NCI-H1092 (cell line): ENCODE data around the gene ZNF276.

Experiments
- DNase-seq: peaks from one replicate; lab custom pipeline; 2025; lab: John Stamatoyannopoulos, UW

ZNF276 gene

DNA sequence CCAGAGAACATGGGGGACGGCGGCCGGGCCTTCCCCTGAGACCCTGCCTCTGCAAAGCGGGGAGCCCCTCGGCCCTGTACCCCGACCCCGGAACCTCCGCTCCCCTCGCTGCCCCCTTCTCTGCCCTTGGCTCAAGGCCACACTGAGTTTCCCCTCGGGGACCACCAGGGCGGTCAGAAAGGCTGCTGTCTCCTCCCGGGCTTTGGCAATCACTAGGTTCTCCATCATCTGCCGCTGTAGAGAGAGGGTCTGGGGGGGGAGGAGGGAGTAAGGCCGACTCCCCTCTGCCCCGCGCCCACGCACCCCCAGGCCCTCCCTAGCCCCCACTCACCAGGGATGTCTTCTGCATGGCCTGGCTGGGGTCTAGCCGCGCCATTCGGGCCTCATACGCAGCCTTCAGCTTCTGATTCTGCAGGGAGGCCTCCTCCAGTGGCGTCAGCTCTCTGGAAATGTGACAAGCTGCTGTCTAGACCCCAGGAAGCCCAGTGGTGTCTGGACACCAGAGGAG lies 9.0 kb upstream of the ZNF276 start:
- DNase-seq = no peak

DNA sequence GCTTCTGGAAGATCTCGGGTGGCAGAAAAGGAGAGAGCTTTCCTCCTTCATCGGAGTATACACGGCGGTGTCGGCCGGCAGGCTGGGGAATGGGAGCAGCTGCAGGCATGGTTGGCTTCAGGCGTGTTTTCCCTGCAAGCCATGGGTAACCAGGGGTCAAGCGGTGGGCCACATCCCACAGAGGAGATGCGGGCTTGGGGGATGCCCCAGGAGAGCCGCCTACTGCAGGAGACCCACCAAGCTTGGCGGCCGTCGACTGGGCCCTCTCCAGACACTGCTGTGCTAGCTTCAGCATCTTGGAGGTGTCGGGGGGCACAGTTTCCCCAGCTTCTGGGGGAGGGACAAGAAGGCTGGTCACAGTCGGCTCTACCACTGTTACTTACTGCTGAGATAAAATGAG lies 4.8 kb upstream of the ZNF276 start:
- DNase-seq = no peak

DNA sequence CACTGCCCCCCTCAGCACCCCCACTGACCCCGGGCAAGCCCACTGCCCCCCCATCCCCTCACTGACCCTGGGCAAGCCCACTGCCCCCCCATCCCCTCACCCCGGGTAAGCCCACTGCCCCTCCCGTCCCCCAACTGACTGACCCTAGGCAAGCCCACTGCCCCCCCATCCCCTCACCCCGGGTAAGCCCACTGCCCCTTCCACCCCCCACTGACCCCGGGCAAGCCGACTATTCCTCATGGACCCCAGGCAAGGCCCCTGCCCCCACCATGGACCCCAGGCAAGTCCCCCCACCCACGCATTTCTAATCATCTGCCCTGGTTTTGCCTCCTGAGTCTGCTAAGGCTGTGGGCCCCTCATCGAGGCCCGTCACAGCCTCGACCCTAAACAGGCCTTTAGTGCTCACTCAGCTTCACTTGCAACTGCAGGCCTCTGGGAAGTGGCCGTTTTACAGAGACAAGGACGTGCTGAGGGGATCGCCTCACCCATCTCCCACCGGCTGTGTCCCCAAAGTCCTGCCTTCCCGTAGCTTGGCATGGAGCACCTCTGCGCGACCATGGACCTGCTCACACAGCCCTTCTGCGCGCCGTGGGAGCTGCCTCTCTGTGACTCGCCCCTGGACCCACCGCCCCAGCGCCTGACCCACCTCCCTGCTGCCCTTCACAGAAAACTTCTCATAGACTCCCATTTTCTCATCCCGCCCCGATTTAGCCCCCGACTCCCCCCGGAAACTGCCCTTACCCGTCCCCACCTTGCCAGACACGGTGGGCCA lies 4.2 kb upstream of the ZNF276 start:
- no peak for DNase-seq

DNA sequence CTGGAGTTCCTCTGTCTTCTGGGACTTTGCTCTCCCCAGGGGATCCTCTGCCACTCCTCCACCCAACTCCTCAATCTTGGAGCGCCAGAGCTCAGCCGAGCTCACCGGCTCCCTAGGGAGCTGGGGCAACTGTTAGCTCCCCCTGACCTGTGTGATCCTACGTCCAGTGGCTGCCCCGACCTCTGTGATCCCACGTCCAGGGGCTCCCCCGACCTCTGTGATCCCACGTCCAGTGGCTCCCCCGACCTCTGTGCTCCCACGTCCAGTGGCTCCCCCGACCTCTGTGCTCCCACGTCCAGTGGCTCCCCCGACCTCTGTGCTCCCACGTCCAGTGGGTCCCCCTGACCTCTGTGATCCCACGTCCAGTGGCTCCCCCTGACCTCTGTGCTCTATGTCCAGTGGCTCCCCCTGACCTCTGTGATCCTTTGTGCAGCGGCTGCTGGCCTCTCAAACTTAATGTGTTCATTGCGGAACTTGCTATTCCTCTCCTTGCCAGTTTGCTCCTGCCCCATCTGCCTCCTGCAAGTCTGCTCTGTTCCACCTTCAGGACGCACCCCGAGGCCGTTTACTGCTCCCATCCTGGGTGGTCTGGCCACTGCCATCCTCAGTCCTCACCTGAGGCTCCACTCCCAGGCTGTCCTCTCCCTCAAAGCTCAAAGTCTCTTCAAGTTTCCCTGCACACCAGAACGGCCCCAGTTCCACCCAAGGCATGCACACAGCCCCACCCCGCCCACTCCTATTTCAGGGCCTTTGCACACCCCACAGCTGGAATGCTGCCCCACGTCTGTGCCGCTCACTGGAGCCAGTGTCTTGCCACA lies 3.4 kb upstream of the ZNF276 start:
- DNase-seq = no peak

DNA sequence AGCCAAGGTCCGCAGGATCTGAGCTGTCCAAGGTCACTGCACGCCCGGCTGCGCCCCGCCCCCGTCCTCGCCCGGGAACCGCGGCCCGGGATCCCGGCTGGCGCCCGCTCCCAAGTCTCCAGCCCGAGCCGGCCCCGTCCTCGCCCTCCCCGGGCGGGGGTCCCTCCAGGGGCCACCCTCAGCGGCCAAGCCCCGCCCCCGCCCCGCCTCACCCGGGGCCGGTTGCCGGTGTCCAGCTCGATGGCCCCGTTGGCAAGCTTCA lies 855 bp upstream of the ZNF276 start:
- DNase-seq = no peak

DNA sequence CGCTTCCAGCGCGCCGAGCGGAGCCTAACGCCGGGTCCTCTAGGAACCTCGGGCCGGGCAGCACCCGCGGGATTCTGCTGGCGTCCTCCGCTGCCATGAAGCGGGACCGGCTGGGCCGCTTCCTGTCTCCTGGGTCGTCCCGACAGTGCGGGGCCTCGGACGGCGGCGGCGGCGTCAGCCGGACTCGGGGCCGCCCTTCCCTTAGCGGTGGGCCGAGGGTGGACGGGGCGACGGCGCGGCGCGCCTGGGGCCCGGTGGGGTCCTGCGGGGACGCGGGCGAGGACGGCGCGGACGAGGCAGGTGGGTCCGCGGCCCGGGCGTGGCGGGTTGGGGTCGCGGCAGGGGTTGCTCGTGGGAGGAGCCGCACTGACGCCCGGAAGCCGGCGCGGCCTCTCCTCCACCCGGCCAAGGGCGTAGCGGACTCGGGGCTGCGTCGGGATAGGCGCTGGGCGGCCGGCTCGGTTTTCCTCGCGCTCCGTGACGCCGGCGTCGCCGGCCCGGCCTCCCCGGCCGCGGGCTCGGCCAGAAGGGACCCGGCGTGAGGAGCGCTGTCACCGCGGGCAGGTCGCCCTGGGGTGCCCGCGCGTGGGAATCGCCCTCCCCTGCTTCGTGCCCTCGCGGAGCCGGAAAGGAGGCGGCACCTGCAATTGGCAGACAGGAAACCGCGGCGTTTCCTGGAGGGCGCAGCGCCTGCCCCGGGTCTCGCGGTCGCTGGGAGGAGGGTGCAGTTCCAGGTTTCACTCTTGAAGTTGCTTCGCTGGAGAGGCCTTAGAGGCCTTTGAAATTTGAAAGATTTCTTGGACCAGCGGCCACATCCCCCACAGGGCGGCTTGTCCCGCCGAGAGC lies 432 bp downstream of the ZNF276 start:
- DNase-seq = no peak

DNA sequence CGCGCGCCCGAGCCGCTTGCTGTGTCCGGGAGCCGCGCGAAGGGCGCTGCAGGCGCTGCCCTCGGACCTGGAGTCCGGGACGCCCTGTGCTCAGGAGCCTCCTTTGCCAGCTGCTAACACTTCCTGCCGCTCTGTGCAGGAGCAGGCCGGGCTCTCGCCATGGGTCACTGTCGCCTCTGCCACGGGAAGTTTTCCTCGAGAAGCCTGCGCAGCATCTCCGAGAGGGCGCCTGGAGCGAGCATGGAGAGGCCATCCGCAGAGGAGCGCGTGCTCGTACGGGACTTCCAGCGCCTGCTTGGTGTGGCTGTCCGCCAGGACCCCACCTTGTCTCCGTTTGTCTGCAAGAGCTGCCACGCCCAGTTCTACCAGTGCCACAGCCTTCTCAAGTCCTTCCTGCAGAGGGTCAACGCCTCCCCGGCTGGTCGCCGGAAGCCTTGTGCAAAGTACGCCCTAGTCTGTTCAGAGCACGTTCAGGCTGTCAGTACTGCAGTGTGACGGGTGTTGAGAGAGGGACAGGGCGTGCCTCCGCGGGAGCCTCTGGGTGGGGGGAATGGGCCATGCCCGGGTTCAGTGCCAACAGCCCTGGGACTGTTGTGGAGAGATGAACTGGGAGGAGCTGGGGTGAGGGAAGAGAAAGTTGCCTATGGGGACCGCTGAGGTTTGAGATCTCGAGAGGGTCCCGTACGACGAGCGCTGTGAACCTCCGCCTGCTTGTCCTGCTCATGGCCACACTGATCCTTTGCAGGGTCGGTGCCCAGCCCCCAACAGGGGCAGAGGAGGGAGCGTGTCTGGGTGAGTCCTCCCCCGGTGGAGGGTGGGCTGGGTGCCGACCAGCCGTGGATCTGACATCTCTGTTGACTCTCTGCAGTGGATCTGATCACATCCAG lies 1.3 kb downstream of the ZNF276 start:
- no peak for DNase-seq

DNA sequence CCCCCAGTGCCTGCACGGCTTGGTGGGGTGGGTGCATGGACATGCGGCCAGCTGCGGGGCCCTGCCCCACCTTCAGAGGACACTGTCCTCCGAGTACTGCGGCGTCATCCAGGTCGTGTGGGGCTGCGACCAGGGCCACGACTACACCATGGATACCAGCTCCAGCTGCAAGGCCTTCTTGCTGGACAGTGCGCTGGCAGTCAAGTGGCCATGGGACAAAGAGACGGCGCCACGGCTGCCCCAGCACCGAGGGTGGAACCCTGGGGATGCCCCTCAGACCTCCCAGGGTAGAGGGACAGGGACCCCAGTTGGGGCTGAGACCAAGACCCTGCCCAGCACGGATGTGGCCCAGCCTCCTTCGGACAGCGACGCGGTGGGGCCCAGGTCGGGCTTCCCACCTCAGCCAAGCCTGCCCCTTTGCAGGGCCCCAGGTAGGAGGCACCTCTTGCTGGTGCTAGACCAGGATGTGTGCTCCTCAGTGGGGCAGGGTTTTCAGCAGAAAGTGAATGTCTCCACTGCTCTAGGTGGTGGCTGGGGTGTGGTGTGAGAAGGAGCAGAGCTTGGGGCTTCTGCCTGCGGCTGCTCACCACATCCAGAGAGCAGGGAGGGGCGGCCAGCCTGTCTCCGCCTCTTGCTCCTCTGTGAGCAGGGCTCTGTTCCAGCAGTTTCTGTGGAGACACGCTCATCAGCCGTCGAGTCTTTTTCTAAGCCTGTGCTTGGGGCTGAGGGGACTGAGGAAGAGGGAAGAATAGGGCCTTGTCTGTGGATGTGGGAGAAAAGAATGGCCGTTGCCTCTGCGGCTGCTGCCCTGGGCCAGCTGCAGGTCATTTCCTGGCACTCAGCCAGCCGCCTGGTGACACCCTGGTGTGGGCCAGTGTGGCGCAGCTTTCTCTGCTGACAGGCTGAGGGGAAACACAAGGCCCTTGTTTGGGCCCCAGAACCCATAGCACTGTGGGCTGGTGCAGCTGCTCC lies 2.2 kb downstream of the ZNF276 start:
- no peak for DNase-seq

DNA sequence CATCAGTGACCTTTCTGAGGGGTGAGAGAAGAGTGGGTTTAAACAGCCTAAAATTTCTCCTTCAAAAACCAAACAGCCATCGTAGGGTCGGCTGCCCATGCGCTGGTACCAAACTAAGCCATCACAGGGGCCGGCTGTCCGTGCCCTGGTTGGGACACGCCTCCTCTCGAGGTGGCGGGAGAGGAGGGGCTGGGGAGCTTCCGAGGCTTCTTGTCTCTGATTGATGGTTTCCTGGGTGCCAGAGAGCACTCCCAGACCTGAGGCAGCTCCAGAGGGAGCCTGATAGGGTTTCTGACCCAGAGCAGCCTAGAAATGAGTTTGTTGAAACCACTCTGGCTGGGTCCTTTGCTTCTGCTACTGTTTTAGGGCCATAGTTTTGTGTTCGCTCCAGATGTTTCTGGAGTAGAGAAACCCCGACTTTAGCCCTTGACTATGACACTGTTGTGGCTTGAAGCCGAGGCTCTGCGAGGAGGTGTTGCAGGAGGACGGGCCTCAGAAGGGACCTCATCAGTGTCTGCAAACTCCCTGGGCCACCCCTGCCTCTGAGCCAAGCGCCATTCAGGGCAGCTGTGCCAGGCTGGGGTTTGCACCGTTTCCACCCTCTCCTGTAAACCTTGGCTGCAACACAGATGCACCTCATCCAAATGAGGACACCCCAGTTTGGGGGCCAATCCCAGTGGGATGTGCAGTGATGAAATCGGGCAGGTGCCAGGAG lies 6.2 kb downstream of the ZNF276 start:
- no peak for DNase-seq

DNA sequence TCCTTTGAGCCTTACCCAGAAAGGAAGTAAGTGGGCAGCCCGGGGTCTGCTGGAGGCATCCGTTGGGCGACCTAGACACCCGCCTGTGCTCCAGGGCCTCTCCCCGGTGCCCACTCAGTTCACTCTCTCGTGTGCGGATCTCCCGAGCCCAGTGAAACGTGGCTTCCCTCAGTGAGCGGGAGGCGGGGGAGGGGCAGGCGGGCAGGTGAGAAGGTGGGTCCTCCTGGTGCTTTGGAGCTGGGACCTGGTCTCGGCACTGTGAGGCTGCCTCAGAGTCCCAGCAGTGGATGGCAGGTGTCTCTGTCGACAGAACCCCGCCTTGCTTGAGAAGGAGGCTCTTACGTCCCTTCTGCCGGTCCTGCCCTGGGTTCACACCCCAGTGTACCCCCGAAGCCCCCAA lies 8.0 kb downstream of the ZNF276 start:
- DNase-seq = no peak

DNA sequence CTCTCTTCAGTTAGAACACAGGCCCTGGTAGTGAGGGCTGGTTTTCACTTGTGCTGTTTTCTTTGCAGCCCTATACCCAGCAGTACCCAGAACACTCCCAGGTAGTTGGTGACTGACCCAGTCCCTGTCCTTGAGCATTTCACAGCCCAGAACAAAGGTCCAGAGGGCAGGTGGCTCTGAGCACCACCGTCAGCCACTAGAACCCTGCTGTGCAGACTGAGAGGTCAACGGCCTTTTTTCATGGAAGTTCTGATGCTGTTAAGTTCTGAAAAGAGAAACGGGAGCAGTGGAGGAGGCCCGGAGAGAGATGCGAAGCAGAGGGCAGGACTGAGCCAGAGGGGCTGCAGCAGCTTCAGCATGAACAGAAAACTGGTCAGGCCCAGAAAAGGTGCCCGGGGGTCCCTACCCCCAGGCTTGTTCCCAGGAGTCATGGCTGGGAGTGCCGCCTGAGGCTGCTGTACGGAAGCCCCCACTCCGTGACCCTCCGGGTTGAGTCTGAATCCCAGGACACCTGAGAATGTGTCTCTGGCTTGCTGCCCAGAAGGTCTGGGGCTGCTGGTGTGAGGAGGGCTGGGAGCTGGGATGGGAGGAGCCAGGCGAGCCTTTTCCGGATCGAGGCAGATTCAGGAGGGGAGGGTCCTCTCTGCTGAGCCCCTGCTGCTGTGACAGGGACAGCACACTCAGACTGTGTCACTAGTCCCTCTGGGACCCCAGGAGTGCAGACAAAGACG lies 8.7 kb downstream of the ZNF276 start:
- no peak for DNase-seq

DNA sequence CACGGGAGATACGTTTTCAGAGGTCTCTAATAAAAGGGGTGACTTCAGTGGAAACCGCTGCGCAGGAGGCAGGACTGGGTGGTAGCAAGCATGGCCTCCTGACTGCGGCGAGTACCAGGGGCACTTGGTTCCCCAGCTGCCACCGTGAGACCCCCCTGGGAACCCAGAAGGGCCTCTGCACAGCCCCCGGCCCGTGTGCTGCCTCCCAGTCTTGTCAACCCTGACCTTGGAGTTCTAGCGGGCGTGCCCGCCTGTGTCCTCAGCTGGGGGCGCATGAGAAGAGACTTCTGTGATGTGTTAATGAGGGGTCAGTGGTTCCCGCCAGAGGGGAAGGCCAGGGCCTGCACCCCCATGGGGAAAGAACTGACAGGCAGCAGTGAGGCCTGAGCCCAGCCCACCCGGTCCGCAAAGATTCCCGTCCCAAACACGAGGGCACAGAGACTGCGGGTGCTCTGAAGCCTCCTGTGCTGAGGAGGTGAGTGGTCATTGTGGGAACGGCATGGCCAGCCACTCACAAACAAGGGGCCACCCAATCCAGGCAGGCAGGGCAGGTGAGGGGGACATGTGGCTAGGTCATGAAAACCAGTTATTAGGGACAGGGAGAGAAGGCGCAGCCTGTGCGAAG lies 9.4 kb downstream of the ZNF276 start:
- no peak for DNase-seq

DNA sequence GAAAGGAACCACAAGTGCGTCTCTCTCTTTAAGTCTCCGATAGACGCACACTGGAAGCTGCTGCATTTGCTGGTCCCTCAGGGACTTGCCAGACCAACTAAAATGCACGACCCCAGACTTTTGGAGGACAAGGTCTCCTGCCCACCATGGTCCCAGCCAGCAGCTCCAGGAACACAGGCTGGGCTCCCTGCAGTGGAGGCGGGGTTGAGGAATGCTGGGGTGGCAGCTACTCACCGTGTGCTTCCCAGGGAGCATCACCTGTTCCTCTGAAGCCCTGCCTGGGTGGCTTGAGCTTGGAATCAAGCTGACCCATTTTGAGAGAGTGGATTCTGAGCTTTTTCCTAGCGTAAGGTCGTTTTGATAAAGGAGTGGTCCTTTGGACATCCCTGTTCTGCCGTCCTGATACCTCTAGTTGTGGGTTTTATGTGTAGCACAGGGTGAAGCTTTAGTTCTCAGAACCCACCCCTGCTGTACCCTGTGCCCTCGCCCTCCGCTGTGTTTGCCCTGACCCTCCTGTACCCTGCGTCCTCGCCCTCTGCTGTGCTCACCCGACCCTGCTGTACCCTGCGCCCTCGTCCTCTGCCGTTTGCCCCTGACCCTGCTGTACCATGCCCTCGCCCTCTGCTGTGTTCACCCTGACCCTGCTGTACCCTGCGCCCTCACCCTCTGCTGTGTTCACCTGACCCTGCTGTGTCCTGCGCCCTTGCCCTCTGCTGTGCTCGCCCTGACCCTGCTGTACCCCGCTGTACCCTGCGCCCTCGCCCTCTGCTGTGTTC lies 11.0 kb downstream of the ZNF276 start:
- no peak for DNase-seq

DNA sequence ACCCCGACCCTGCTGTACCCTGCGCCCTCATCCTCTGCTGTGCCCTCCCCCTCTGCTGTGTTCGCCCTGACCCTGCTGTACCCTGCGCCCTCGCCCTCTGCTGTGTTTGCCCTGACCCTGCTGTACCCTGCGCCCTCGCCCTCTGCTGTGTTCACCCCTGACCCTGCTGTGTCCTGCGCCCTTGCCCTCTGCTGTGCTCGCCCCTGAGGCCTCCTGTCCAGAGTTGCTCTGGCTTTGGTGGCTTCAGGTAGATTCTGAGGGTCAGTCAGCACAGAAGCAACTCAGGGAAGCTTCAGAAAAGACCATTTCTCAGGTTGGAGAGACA lies 11.5 kb downstream of the ZNF276 start:
- no peak for DNase-seq

DNA sequence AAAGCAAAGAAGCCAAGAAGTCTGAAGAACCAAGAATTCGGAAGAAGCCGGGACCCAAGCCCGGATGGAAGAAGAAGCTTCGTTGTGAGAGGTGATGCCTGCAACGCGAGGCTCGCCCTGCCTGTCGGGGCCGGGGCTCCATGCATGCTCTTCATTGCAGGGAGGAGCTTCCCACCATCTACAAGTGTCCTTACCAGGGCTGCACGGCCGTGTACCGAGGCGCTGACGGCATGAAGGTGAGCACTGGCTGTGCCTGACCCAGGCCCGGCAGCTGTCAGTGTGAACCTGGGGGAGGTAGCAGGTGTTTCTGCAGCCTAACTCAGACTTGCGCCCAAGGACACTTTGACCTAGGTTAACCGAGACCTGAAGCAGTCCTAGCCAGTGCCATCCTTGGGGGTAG lies 12.0 kb downstream of the ZNF276 start:
- DNase-seq = no peak

DNA sequence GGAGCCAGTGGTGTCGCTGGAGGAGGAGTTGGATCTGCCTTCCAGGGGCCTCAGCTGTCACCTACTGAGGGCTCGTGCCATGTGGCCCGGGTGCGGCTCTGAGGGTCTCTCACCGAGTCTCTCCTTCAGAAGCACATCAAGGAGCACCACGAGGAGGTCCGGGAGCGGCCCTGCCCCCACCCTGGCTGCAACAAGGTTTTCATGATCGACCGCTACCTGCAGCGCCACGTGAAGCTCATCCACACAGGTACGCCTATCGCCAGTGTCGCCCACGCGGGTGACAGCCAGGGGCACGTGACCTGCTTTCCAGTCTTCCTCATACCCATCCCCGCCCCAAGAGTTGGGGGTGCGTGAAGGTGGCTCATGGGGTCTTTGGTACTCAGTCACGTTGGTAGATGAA lies 12.5 kb downstream of the ZNF276 start:
- DNase-seq = no peak

DNA sequence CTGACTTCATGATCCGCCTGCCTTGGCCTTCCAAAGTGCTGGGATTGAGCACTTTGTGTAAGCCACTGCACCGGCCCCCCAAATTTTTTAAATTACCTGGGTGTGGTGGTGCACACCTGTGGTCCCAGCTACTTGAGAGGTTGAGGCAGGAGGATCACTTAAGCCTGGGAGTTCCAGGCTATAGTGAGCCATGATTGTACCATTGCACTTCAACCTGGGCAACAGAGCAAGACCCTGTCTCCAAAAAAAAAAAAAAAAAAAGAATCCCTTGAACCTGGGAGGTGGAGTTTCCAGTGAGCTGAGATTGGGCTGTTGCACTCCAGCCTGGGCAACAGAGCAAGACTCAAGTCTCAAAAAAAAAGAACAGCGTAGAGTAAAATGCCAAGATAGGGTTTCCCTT lies 15.2 kb downstream of the ZNF276 start:
- no peak for DNase-seq
